GM21786 (cell line): ENCODE measurements around the gene TAPBP.

Experiments
- ATAC-seq: cut with Tn5 transposase; IDR thresholded peaks from one replicate; pipeline ENCODE4 v1.9.1; 2021; ENCODE audit not compliant: unreplicated experiment

TAPBP gene

DNA sequence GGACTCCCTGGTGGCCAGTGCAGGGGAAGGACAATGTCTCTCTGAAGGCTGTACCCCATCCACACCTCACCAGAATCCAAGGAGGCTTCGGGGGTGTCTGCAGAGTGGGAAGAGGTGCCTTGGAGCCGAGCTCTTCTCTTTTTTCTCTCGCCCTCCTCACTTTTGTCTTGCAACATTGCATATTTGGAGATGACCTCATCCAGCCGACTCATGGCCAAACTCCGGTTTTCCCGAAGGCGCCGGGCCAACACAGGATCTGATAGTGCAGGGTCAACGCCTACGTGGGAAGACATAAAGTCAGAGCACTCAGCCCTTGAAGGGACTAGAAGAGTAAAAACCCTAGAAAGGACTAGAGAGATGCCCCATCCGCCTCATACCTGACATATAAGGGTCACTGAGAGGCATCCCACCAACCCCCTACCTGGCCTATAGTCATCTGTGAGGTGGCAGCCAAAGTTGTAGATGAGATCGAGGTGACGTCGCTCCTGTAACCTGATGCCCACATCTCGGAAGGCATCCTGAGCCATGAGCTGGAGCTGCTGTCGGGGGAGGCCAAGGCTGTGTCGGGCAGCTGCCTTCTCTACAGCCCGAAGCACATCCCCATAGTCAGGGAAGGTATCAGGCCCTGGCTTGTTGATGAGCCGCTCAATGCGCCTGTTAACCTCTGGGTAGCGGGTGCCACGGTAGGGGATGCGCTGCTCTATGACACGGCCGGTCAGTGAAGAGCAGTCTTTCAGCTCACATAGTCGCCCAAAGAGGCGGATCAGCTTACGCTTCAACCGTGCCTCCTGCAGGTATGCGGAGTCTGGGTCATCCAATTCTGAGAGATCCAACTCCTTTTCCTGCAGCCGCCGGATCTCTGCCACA lies 6.7 kb upstream of the TAPBP start:
- ATAC-seq = no peak

DNA sequence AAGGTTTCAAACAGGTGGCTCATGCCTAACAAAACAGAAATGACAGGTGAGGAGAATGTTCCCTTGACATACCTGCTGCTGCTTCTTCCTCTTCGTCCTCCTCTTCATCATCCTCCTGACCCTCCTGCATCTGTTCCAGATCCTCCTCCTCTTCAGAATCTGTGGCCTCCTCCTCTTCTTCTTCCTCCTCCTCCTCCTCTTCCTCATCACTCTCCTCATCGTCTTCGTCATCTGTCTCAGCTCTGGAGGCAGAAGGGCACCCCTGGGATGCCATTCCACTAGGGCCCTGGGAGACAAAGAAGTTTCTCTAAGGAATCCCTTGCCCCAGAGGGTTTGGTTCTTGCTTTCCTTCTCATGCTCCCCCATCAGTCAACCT lies 6.0 kb upstream of the TAPBP start:
- ATAC-seq = no peak

DNA sequence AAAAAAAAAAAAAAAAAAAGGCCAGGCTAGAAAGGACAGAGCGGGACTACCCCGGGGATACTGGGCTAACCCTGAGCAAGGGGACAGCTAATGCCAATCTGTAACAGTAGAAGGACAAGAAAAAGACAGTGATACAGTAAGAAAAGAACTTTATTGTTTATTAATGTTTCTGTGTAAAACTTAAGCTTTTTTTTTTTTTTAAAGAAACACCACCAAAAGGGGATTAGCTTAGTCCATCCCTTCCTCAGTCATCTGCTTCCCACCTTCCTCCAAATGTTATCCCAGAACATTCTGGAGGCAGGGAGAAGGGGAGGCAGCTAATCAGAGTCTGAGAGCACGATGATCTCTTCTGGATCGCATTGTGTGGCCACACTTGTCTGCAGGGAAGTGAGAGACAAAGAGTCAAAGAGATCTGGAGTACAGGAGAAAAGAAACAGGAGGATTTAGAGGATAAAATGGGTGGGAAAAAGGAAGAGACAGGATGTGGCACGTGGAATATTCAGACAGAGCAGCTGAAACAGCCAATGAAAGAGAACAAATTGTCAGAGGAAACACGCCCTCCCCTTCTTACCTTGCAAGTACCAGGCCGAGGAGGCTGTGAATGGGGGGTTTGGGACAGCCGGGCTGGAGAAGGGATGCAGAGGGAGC lies 4.7 kb upstream of the TAPBP start:
- no peak for ATAC-seq

DNA sequence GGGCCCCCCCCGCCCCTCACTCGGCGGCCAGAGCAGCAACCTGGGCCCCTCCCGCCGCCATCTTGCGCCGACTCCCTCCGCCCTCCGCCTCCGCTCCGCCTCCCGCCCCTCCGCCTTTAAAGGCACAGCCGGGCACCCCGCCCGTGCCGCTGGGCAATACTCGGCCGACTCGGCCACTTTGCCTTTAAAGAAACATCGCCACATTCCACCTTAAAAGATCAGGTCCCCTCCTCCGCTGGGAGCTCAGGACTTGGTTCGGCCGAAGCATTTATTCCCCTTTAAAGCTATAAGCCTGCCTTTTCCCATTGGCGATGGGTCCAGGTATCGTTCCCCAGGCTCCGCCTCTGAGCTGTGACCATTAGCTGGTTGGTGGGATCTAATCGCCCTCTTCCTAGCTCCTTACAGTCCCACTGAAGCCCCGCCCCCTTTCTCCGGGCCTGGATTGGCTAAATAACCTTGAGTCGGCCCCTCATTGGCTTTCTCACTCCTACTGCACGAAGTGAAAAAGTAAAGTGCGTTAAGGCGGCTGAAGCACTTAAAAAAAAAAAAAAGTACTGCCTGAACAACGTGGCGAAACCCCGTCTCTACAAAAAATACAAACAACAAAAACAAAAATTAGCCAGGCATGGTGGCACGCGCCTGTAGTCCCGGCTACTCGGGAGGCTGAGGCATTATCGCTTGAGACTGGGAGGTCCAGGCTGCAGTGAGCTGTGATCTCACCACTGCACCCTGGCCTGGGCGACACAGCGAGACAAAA lies 4.0 kb upstream of the TAPBP start, which contains the start of gene ZBTB22:
ZBTB22 (minus strand) TSS at position 76 of the 757 bp plus-strand sequence. CDS start 828 bp downstream, outside the sequence.
- peak; percentile 58 for ATAC-seq

DNA sequence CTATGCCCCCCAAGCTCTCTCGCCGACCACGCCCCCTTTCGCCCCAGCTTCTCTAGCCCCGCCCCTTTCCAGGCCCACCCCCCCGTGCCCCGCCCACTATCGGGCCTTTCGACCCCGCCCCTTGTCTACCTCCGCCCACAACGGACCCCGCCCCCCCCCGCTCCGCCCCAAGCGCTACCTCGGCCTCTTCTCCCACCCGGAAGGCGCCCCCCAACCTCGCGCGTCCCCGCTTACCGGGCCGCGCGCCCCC lies 3.5 kb upstream of the TAPBP start:
- ATAC-seq = no peak

DNA sequence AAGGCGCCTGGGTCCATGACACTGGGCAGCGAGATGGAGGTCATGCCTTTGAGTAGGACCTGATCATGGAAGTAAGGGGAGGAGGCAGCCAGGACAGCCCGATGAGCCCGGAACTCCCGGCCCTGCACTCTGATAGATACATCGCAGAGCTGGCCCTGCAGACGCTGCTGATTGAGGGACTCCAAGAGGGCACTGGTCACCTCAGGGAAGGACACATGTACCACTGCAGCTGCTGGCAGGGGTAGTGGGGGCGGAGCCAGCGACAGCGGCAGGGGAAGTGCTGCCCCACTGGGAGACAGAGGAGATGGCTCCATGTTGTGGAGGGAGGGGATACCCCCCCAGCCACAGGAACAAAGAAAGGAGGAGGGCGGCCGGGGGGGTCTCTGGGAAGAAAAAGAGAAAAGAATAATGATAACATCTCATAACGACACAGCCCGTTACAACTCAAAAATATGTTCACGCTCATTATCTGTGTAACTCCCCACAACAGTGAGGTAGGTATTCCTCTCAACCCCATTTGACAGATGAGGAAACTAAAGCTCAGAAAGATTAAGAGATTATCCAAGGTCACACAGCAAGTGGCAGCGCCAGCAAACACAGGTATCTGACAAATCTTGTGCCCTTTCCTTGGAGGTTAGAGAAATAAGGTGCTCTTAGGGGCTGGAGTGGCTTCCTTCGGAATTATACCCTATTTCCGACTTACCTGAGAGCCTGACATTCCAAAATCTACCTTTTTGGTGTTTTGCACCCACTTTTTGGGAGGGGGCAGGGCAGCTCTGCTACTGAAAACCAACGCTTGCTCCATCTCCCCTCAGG lies 2.9 kb upstream of the TAPBP start:
- ATAC-seq = no peak

DNA sequence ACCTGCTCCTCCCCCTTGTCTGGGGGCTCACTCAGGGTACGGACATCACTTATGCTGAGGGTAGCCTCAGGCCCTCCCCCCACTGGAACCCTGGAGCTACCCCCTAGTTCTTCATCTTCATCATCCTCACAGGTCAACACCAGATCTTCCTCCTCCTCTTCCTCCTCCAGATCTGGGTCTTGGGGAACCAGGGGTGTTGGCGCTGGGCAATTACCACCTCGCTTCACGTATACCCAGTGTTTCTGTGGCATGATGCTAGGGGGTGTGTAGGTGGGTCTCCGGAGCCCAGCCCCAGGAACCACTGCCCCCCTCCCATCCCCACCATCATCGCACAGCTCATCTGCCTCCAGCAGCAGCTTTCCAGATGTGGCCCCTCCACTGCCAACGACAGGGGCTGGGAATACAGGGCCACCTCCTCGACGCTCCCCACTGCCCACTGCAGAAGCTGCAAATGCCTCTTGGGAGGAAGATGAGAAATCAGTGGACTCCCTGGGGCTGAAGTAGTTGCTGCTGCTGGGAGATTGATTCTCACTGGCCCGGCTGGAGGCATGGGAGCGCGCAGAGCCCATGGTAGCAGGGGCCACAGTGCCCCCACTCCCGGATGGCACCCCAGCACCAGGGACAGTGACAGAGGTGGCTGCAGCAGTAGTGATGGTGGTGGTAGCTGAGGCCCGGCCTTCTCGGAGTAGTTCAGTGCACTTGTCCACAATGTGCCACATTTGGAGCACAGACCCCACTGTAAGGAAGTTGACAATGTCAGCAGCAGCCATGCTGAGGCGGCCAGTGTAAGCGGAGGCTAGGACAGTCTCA lies 2.1 kb upstream of the TAPBP start:
- ATAC-seq = no peak

DNA sequence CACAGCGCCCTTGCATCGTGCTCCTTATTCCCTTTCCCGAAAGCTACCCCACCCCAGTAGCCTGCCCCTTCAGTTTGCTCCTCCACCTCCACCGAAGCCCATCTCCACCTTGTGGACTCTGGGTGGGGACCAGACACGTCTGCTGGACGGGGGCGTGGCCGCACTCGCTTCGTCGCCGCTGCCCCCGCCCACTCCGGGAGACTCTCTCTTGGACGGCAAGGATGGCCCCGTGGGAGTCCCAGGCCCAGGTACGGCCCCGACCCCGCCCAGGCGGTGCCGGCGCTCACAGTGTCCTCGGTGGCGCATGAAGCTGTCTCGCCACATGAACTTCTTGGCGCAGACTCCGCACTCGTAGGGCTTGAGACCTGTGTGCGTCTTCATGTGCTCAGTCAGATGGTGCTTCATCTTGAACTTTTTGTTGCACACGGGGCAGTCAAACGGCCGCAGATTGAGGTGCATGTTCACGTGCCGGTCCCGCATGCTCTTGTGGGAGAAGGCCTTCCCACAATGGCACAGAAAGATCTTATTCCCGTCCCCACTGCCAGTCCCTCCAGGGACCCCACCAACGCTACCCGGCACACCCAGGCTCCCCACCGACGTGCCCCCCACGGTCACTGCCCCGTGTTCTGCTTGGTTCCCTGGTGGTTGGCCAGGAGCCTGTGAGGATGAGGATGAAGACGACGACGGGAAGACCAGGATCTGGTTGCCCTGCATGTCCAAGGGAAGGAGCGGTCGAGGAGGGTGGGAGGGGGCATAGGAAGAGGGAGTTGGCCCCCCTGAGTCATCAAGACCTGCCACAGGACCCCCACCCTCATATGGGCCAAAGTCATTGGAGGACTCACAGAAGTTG lies 1.3 kb upstream of the TAPBP start:
- ATAC-seq = no peak

DNA sequence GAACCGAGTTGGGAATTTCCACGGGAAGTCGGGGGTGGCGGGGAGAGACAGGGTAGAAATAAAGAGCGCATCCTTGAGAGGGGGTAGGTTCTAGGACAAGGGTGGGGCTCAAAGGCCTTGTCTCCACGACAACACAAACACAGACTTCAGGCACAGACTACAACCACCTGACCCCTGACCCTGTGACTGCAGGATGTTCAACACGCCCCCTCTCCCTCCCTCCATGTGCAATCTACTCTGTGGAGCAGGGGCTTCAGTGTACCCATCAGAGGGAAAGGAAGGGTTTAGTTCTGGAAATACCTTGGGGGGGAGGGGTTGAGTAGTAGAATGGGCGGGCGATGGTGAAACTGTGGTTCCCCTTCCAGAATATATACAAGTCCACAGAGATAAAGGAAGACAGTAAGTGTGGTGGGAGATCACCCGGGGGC lies 651 bp upstream of the TAPBP start:
- ATAC-seq = no peak

DNA sequence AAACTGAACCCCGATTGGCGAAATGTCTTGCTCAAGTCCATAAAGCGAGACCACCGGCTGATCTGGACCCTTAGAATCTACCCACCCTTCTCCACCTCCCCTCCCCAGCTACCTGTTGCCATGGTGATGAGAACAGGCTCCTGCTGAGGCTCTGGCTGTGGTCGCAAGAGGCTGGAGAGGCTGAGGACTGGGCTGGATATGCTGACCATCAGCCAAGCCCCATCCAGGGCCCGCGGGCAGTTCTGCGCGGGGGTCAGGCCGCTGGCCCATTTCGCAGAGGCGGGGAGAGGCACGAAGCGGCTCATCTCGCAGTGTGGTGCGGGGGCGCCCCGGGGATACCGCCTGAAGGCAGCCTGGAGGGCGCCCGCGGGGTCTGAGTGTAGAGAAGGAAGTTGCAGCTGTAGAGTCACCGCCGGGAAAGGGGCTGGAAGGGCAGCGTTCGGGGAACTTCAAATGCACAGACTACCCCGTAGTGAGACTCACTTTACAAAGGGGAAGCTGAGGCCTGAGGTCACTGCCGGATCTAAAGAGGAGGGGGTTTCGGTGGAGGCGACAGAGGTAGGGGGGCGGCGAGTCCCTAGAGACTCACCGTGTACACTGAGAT lies 671 bp downstream of the TAPBP start:
- ATAC-seq = peak; percentile 2

DNA sequence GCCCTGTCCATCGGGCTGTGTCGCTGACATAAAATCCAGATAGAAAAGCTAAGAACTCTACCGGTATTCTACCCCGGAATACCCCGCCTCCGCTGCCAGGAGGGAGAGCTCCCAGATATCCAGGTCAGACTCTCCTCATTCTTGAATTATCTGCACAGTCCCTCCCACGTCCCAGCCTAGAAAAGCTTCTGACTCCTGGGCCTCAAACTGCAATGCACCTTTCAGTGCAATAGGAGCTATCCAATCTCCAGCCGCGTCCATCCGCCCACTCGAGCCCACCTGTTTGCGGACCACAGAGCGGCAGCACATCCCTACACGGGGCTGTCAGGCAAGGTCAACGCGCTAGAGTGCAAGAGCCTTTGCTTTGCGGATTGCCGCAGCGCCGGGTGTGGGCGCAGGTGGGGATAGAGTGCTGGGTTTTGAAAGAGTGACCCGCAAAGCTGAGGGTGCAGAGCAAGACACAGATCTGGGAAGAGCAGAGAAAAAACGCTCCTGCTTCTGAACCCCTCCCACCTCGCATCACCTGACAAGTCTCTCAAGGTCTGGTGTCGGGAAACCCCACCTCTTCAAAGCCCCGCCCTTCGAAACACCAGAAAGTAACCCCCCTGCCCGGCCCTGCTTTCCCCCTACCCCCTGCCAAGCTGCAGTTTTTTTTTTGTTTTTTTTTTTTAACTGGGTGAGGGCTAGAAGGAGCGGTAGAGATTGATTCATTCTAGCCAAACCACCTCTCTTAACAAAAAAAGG lies 1.3 kb downstream of the TAPBP start:
- no peak for ATAC-seq

DNA sequence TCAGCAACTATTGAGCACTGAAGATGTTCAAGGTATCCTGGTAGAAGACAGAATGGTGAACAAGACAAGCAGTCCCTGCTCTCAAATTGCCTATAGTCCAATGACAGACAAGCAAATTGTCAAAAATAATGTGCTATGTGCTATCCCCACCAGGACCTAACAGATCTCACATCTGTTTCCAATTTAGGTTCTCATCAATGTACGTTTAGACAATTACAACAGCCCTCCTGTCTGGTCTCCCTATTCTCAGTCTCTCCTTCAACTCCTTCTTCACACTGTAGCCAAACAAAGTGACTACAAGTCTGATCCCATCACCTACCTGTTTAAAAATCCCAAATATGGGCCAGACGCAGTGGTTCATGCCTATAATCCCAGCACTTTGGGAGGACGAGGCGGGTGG lies 7.5 kb downstream of the TAPBP start:
- no peak for ATAC-seq

DNA sequence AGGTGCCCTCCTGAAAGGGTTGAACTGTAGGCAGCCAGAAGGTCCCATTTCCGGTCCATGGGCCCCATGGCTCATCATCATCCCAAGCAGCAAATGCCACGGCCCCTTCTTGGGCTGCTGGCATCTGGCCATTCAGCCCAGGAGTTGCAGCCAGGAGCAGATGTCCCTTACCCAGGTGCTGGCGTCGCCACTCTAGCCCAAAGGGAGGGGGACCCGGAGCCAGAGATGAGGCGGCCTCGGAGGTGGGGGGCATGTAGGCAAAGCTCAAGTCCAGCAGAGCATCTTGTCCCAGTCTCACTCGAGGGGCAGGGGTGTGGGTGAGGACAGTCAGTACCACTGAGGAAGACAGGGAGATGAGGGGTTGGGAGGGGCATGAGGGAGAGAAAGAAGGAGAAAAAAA lies 8.8 kb downstream of the TAPBP start:
- no peak for ATAC-seq

DNA sequence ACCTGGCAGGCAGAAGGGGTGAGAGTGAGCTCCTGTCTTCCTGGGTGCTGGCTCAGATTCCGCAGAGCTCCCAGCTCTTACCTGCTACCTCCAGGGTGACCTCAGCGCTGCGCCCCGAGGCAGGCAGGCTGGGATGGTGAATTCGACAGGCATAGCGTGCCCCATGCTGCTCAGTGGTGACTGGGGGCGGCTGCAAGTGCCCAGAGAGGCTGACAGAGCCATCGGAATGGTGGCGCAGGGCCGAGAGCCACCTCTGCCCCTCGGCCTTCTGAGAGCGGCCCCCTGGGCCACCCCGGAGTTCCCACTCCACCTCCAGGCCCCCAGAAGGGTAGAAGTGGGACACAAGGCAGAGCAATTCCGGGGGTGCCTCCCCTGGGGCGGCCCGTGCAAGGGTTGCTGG lies 9.7 kb downstream of the TAPBP start:
- no peak for ATAC-seq

DNA sequence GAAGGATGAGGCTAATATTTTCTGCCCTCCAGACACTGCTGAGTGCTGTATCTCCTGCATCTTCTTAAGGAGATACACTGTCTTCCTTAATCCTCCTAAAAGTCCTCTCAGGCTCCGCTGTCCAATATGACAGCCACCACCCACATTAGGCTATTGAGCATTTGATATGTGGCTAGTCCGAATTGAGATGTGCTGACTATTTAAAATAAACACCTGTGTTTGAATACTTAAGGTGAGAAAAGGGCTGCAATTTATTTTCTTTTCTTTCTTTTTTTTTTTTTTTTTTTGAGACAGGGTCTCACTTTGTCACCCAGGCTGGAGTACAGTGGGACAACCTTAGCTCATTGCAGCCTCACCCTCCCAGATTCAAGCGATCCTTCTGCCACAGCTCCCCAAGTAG lies 12.0 kb downstream of the TAPBP start:
- no peak for ATAC-seq

DNA sequence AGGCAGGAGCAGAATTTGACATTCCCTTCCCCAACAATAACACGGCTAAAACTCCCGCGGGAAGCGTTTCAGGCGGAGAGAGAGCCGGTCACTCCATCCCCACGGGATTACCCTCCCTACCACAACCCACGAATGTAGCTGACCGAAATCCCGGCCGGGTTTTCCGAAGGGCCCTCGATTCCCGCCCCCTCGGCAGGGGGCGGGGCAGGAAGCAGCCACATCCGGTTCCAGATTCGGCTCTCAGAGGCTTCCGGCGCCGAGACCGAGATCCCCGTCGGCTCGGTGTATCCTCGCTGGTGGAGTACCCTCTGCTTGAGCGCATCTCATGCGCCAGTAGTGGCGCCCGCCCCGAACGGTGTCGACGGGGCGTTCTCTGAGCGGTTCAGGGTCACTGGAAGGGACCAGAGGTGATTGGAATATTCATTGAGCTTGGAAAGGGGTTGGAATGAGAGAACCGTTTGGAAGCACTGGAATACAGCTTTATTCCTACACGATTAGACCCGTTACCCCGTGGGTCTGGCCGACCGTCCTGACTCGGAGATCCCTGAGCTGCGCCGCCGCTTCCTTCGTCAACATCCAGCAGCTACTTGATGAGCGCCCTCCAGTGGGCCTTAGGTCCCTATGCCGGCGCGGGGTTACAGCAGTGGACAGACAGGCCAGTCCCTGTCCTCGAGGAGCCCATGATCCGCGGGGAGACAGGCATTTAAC lies 14.5 kb downstream of the TAPBP start:
- peak; percentile 67 for ATAC-seq

DNA sequence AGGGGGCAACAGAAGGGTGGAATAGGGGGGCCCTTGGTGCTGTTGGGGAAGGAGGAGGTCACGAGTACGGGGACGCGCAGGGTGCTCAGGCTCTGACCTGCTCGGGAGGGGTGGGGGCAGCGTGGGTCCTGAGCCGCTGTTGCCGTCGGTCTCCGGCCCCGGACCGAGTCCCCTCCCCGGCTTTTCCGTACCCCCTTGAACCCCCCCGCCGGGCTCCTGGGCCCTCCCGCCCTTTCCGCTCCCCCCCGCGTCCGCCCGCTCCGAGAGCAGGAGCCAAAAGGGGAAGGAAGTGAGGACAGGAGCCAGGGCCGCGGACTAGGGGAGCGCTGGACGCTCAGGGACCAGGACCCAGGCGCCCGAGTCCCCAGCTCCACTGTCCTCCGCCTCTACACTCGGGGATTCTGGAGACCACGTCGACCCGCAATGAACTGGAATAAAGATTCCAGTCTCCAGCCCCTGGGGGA lies 15.1 kb downstream of the TAPBP start, which contains the start of gene RGL2:
RGL2 (minus strand) TSS at position 170 of the 464 bp plus-strand sequence. CDS start 332 bp downstream, outside the sequence.
- ATAC-seq = peak; percentile 29
